SKM-1 (cell line): ENCODE results near the gene B4GALT5.
A peak's percentile ranks its signal among the peaks of the same experiment; 100 is the strongest.

Experiments
- DNase-seq: peaks from one replicate; lab custom pipeline; 2025; ENCODE audit not compliant: unreplicated experiment; lab: John Stamatoyannopoulos, UW

The B4GALT5 gene

GRCh38 chr20:49589747-49590146, 123.9 kb downstream of the B4GALT5 start:
- DNase-seq: no peak

- no peak for DNase-seq
Observed at GRCh38 chr20:49587111-49587570, 126.5 kb downstream of the B4GALT5 start.

- no peak for DNase-seq
Observed at GRCh38 chr20:49585585-49586245, 128.0 kb downstream of the B4GALT5 start.

- DNase-seq: no peak
Observed at GRCh38 chr20:49584418-49585382, 129.0 kb downstream of the B4GALT5 start.

GRCh38 chr20:49583669-49584417, 129.8 kb downstream of the B4GALT5 start:
- peak; percentile 73 for DNase-seq

- no peak for DNase-seq
Observed at GRCh38 chr20:49583343-49583668, 130.4 kb downstream of the B4GALT5 start.
